K562 (cell line): ENCODE data around the gene SLC13A4. TPM values are rescaled to one million over a fixed set of nuclear protein-coding genes. Genes with fewer than 3 reads are reported as not detected.

Experiments
- E2F4 ChIP-seq: sonication (generic); formaldehyde crosslinking; IDR thresholded peaks from 2 replicates; pipeline ENCODE4 v1.8.0; 2022; ENCODE audit warnings: mild to moderate bottlenecking, low read depth, missing genetic modification reagents
- ESRRB ChIP-seq: fragments of 250-450 bp; sonication (Bioruptor Pico); IDR thresholded peaks from 2 replicates; pipeline ENCODE4 v1.5.0; 2020; ENCODE audit warnings: mild to moderate bottlenecking, moderate library complexity, borderline replicate concordance
- GATAD2B ChIP-seq: fragments of 450-650 bp; IDR thresholded peaks from 2 replicates; pipeline ENCODE4 v1.6.1; 2017; ENCODE audit warnings: mild to moderate bottlenecking, borderline replicate concordance
- MNT ChIP-seq, 2 experiments: fragments of 450-650 bp; conservative IDR thresholded peaks; 2 replicates each; pipeline ENCODE4 v1.6.1; 2017; ENCODE audit warnings: mild to moderate bottlenecking in 2 of 2, moderate library complexity in 2 of 2
- SRSF1 ChIP-seq: fragments of 200-400 bp; formaldehyde crosslinking; IDR thresholded peaks from 2 replicates; pipeline ENCODE4 v1.6.1; 2017; ENCODE audit warnings: mild to moderate bottlenecking, low read depth, low read length, moderate library complexity
- TEAD4 ChIP-seq, 2 experiments: sonication (generic) in 1 of 2; formaldehyde crosslinking in 1 of 2; IDR thresholded peaks; 2 replicates each; pipeline versions ENCODE4 v1.6.1 to v1.8.0; 2012 to 2022; ENCODE audit warnings: borderline replicate concordance in 1 of 2, inconsistent platforms in 1 of 2, low read length in 1 of 2, mild to moderate bottlenecking in 1 of 2, missing genetic modification reagents in 1 of 2
- ZNF75A ChIP-seq: fragments of 450-650 bp; formaldehyde crosslinking; IDR thresholded peaks from 2 replicates; pipeline ENCODE4 v1.4.0; 2020; ENCODE audit warnings: mild to moderate bottlenecking
- polyA plus RNA-seq, 8 experiments: library from polyadenylated mRNA; depleted of rRNA in 4 of 8; stranded (reverse) in 5 of 8; unstranded in 3 of 8; fragments of >200 nt; fragmentation: Nextera tagmentation in 2 of 8; fragmentation: Illumina TruSeq in 1 of 8; extraction: Ambion mirVana in 2 of 8; extraction: Trizol in 1 of 8; gene quantifications; 2 replicates each; pipeline versions ENCODE4 v1.2.1 to v1.2.3, GENCODE V29; 2011 to 2014; ENCODE audit warnings: inconsistent platforms in 1 of 8, missing spikeins in 1 of 8
- total RNA-seq, 7 experiments: library from RNA; depleted of rRNA in 6 of 7; stranded (reverse); fragments of >200 nt in 6 of 7; fragmentation: Illumina TruSeq in 2 of 7; extraction: Trizol in 2 of 7; gene quantifications; 2 replicates each; pipeline versions ENCODE4 v1.2.1 to v1.2.3, GENCODE V29; 2011 to 2021; ENCODE audit warnings: low replicate concordance in 1 of 7

SLC13A4 gene
- total and polyA plus RNA-seq, 9 of the 15 experiments (the other 6 are each of a cell fraction or from before 2014, with no cell fraction given) = 0.11 to 1.0 (median 0.36) TPM

- TF ChIP-seq MNT (conservative IDR thresholded peaks at IDR 0.05) (0 out of 4 replicates have a peak, but pooled peaks of 1 of the 2 experiments have one; percentile 41), ZNF75A (0 out of 2 replicates have a peak, but pooled peaks have one; percentile 42), GATAD2B (peak; percentile 36; the same call in 1 of the 2 replicates), E2F4 (CRISPR knock-in tag) (no peak), ESRRB (CRISPR knock-in tag) (no peak), TEAD4 (IDR thresholded peaks at IDR 0.05; ENCODE audit: low read length) (peak; percentile 17; the same call in 1 of the 2 replicates), TEAD4 (CRISPR knock-in tag; IDR thresholded peaks at IDR 0.05; ENCODE audit: borderline replicate concordance) (no peak), SRSF1 (no peak)
Observed at GRCh38 chr7:135672560-135673359, 55.2 kb downstream of the SLC13A4 start (continued).
